HG02571 (cell line): Measurements from ENCODE around the gene SLC26A9.

Experiments
- ATAC-seq: cut with Tn5 transposase; IDR thresholded peaks from one replicate; pipeline ENCODE4 v1.9.1; 2021; ENCODE audit warnings: mild to moderate bottlenecking, moderate library complexity; ENCODE audit not compliant: unreplicated experiment

The SLC26A9 gene

DNA sequence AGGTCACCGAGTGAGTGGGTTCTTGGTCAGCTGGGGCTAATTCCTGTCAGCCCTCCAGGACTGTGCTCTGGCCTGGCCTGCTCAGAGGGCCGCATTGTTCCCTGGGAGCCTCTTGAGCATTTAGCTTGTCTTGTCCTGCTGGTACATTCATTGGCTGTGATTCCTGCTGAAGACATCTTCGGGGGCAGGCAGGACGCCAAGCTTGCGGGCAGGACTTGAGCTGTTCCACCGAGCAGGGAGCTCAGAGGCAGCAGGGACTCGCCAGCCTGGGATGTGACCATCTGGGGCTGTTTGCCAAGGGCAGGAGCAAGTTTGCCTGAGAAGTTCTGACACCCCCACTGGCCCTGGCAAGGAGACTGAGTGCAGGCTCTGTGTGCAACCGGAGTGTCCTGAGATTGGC is 7.0 kb upstream of the SLC26A9 start:
- ATAC-seq: no peak

GRCh38 chr1:205949753-205950152 is 6.5 kb upstream of the SLC26A9 start:
- no peak for ATAC-seq

- ATAC-seq: no peak
Measured at GRCh38 chr1:205948886-205949285, 5.6 kb upstream of the SLC26A9 start.

DNA sequence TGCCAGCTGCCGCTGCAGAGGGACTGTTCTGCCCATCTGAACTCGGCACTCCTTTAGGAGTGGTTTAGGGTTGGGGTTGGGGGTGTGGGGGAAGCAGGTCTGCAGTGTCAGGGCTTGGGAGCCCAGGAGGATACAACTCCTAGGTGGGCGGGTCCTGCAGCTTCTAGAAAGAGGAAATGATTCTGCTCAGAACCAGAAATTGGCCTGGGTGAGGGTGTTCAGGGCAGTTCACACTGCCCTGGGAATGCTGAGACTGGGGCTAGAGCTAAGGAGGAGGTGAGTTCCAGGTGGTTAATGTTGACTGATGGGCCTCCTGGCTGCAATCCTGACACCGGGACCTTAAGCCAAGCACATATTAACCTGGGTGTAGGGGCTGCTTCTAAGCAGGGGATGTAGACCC is 4.8 kb upstream of the SLC26A9 start:
- no peak for ATAC-seq

- no peak for ATAC-seq
Measured at GRCh38 chr1:205947024-205947423, 3.8 kb upstream of the SLC26A9 start.

GRCh38 chr1:205945069-205945468 is 1.8 kb upstream of the SLC26A9 start:
- ATAC-seq: no peak

DNA sequence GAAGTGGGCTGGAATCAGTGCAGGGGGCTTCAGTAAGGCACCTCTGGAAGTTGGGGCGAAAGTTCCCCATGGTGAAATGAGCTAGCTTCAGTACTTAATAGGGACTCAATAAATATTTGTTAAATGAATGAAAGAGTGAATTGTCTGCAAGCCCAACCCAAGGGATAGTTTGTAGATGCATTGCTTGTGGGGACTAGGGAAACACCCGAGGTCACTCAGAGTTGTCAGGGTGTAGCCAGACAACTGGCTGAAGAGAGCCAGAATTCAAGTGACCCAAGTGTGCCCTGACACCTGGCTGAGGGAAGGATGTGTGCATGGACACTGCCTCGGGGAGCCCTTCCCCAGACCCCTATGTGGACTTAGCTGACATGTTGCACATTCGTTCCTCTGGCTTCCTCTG is 1.3 kb upstream of the SLC26A9 start:
- ATAC-seq: no peak

DNA sequence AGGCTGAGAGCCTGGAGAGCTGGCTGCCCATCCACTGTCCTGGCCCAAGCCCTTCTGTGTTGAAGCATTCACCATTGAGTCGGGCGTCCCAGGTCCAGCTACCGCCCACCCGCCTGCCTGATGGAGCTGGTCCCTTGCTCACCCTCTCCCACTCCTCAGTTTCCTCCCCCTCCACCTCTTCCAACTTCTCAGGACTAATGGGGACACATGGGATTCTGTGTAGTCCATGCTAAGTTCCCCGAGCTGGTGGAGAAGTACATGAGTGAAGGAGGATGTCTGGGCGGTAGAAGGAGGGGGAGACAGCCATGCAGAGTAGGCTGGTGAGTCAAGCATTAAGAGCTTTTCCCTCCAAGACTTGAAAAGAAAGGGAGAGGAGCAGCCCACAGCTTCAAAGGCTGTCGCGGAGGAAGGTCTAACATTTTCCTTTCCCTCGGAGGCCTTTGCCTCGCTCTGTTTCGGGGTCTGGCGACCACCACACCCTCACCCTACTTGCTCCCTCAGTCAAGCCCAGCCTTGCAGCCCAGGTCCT is 561 bp downstream of the SLC26A9 start:
- ATAC-seq: no peak

DNA sequence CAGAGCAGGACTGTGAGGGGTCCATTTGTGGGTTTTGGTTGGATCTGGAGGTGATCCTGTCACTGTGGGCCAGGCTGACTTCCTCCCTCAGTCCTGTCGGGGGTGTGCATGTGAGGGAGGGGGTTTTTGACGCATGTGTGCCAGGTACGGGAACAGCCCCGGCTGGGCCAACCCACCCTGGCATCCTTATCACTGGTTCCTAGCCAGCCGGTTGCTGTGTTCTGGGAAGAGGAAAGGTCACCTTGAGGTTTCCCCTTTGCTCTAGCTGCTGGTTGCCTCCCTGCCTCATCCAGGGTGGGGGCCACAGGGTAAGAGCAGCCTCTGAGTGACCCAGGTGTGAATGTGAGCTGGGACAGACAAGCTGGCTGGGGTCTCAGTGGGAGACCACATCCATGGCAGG is 2.5 kb downstream of the SLC26A9 start:
- no peak for ATAC-seq

DNA sequence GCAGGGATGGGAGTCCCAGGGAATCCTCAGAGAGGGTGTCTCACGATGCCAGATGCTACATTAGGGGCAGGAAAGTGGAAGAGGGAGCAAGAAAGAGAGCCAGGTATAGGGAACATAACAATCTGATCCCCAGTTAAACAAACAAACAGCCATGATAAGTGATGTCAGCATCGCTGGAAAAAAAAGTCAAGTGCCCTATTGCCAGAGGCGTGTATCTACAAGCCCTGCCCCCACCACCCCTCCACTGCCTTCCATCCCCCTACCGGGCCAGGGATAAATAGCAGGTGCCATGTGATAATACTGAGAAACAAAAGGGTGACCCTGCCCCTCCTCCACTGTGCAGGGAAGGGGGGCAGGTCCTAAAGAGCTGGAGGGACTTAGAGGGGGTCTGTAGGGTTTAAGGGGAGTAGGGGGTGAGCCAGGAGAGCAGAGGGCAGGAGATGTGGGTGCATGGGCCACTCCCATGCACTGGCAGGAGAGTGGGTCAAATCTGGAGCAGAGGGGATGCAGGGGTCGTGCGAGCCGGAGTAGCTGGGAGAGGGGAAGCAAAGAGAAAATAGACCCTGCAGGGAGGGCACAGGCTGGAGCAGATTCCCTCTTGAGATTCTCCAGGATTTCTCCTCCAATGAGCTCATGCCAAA is 3.4 kb downstream of the SLC26A9 start:
- ATAC-seq: no peak

DNA sequence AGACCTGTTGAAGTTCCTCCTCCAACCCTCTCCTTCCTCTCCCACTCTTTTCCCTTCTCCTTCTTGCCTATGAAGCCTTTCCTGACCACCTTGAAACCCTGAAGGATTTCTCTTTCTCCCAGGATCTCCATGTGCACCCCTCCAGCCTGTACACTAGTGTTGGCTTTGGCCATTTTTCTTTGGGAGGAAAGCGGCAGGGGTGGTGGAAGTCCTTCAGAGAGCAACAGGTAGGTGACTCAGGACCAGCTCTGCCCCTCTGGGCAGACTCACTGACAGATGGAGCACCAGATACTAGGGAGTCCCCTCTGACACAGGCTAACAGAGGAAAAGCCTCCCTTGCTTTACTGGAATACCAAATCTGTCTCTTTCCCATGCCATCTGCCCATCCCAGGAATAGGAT is 4.6 kb downstream of the SLC26A9 start:
- ATAC-seq: no peak

DNA sequence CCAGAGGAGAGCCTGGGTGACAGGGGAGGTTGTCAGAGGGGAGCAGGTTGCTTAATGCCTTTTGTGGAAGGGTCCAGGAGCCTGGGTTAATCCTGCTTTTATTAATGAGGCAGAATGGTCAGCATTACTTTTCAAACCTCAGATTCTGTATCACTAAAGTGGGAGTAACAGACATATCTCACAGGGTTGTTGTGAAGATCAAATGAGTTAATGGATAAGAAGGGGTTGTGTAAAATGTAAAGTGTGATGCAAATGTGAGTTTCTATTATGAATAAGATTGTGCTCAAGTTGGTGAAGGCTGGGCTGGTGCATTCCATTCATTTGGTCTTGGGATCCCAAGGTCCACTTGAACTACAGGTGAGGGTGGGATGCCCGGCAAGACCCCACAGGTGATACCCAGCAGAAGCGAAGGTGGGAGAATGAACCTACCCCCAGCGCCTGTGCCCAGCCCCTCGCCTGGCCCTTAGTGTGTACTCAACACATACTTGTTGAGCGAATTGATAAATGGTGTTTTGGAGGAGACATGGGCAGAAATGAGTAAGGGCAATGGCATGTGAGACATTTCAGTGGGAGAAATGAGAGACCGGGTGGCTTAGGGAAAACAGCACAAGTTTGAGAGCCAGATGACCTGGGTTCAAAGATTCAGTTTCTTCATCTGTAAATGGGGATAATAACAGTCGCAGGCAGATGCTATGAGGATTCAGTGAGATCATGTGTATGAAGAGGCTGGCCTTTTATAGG is 6.2 kb downstream of the SLC26A9 start:
- no peak for ATAC-seq

DNA sequence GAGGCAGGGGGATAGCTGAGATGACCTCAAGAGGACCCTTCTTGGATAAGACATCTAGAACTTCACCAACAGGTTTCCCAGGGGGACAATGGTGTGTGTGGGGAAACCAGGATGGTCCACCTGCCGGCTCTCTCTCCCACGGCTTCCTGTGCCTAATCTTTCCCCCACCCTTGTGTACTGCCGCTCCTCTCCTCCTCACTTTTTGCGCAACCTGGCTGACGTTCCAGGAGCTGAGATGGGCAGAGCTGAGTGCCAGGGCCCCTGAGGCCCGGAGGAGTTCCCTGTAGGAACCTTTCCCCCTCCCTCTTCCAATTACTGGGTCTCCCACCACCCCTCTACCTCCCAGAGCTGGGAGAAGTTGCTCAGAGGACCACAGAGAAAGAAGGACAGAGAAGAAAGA is 6.9 kb downstream of the SLC26A9 start:
- no peak for ATAC-seq

- no peak for ATAC-seq
Measured at GRCh38 chr1:205935869-205936268, 7.4 kb downstream of the SLC26A9 start.

DNA sequence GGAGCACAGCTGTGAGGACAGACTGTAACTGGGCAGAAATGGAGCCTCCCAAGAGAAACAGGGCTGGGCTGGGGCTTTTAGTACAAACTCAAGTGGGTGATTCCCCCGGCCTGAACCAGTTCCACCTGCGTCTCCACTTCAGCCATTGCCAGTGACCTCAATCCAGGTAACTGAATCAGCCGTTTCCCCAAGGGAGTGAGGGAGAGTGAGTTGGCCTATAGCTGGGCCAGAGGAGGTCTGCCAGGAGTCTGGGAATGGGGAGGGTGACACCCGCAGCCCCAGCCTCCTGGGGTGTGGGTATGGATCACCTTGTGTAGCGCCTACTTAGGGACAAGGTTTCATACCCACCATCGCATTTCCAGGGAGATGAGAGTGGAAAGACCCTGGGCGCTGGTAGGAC is 8.5 kb downstream of the SLC26A9 start:
- no peak for ATAC-seq

GRCh38 chr1:205933671-205934618 is 9.3 kb downstream of the SLC26A9 start:
- no peak for ATAC-seq

GRCh38 chr1:205932776-205933175 is 10.5 kb downstream of the SLC26A9 start:
- no peak for ATAC-seq

- no peak for ATAC-seq
Measured at GRCh38 chr1:205930799-205931281, 12.4 kb downstream of the SLC26A9 start.

DNA sequence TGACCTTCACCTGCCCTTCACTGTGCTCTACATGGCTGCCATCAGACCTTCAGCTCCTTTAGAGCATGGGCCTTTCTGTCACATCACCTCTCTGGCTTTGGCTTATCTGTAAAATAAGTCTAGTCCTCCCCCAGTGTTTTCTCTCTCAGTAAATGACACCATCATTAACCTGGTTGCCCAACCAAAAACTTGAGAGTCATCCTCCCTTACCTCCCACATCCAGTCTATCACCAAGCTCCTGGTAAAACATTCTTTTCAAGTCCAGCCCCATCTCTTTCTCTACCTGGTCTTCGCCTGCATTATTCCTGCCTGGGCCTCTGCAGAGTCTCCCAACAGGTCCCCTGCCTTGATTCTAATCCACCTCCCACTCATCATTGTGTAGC is 13.1 kb downstream of the SLC26A9 start:
- no peak for ATAC-seq

DNA sequence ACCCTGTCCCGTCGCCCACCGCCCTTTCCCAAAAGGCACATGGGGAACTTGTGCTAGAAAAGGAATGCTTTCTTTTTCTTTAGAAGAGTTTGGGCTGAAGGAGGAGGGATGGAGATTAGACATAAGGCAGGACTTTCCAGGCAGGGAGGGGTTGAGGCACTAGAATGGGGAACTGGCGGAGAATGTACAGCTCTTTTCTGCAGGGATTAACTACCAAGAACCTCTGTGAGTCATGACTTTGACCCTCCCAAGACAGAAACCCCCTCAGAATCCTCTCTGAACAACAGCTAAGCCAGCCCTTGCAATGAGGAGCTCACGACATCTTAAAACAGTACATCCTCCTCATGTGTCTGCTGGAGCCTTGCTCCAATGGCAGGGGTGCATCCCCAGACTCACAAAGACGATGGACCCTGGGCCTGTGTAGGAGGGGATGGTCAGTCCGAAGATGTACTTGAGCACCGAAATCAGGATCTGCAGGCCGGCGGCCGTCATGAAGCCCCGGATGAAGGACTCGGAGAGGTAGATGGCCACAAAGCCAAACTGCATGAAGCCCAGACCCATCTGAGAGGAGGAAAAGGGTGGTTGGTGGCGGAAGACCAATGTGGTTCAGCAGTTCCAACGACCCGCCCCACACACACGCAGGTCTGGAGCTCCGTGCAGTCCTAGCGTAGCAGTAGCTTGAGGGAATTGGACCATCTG is 13.6 kb downstream of the SLC26A9 start:
- ATAC-seq: no peak

- no peak for ATAC-seq
Measured at GRCh38 chr1:205928317-205928716, 14.9 kb downstream of the SLC26A9 start.
